HCT116 (cell line): ENCODE measurements around the gene FAM199X. TPM values are rescaled to one million over a fixed set of nuclear protein-coding genes. Genes with fewer than 3 reads are reported as not detected.

Experiments
- ATAC-seq: fragments of 200-7000 bp; cut with Tn5 transposase; 2 replicates; pipeline ENCODE4 v1.9.1; 2020; ENCODE audit warnings: mild to moderate bottlenecking, moderate library complexity
- BruUV-seq: library from RNA; stranded (reverse); fragments of 400-500 nt; replicated peaks from 2 replicates; lab custom pipeline; 2021; lab: Mats Ljungman, UMichigan
- CTCF ChIA-PET: fragments of 300-600 bp; sonication (Branson Sonifier 250); formaldehyde crosslinking; loops from one replicate; lab custom pipeline; 2021; ENCODE audit warnings: antibody characterized with exemption; lab: Charles Lee
- POLR2A ChIA-PET: fragments of 300-600, 350-600 bp; sonication (Branson Sonifier 250); formaldehyde crosslinking; loops from one replicate; lab custom pipeline; 2021; ENCODE audit warnings: antibody characterized with exemption; lab: Charles Lee
- RAD21 ChIA-PET, 2 experiments: fragments of 300-600 bp; sonication (Branson Sonifier 250); formaldehyde crosslinking; loops; one replicate each; lab custom pipeline; 2023; ENCODE audit warnings: low total read pairs in 2 of 2; ENCODE audit not compliant: uncharacterized antibody in 2 of 2, unreplicated experiment in 2 of 2, low non-redundant PET in 1 of 2; lab: Charles Lee
- DNase-seq: peaks from one replicate; pipeline ENCODE4 v3.0.0-alpha.2; 2010; ENCODE audit warnings: low read depth, low spot score
- H2AFZ ChIP-seq: fragments of 200-600 bp; shearing (Covaris generic), sonication (generic); 2 replicates; pipeline ENCODE4 v1.6.1; 2017; ENCODE audit warnings: low read depth, mixed run types, mixed read lengths, antibody characterized with exemption, low read length; ENCODE audit not compliant: poor library complexity, severe bottlenecking
- H3K27ac ChIP-seq: 2 replicates; pipeline ENCODE4 v1.5.1; 2012; ENCODE audit warnings: low read depth, low read length
- H3K27me3 ChIP-seq: fragments of 200-600 bp; sonication (generic); 2 replicates; pipeline ENCODE4 v1.6.1; 2016; ENCODE audit warnings: mixed run types, low read length, mixed read lengths; ENCODE audit not compliant: insufficient read depth
- H3K36me3 ChIP-seq, 2 experiments: fragments of 200-500 bp in 1 of 2; fragments of 200-600 bp in 1 of 2; sonication (Bioruptor generic) in 1 of 2; sonication (generic) in 1 of 2; 2 replicates each; pipeline versions ENCODE4 v1.5.1 to v1.6.1; 2014 to 2016; ENCODE audit warnings: low read length in 2 of 2, inconsistent platforms in 1 of 2, mixed read lengths in 1 of 2, mixed run types in 1 of 2; ENCODE audit not compliant: insufficient read depth in 2 of 2, control insufficient read depth in 1 of 2
- H3K4me1 ChIP-seq, 2 experiments: fragments of 200-600 bp in 1 of 2; sonication (generic) in 1 of 2; 2 replicates each; pipeline versions ENCODE4 v1.5.1 to v1.6.1; 2012 to 2017; ENCODE audit warnings: low read length in 2 of 2, inconsistent platforms in 1 of 2, mild to moderate bottlenecking in 1 of 2, mixed read lengths in 1 of 2, mixed run types in 1 of 2, moderate library complexity in 1 of 2; ENCODE audit not compliant: insufficient read depth in 2 of 2, control insufficient read depth in 1 of 2
- H3K4me2 ChIP-seq: fragments of 200-600 bp; sonication (generic); 2 replicates; pipeline ENCODE4 v1.6.1; 2017; ENCODE audit warnings: mixed run types, low read length, mixed read lengths
- H3K4me3 ChIP-seq, 2 experiments: fragments of 200-600 bp in 1 of 2; sonication (generic) in 1 of 2; replicated peaks in 1 of 2; 2 replicates each; pipeline ENCODE4 v1.5.1; 2011 to 2016; ENCODE audit warnings: low read length in 2 of 2, control low read depth in 1 of 2, low read depth in 1 of 2, mild to moderate bottlenecking in 1 of 2, mixed read lengths in 1 of 2, mixed run types in 1 of 2
- H3K79me2 ChIP-seq: fragments of 200-600 bp; sonication (generic); 2 replicates; pipeline ENCODE4 v1.6.1; 2017; ENCODE audit warnings: mild to moderate bottlenecking, mixed run types, low read length, moderate library complexity, mixed read lengths; ENCODE audit not compliant: insufficient read depth
- H3K9ac ChIP-seq: fragments of 200-600 bp; sonication (generic); 2 replicates; pipeline ENCODE4 v1.6.1; 2016; ENCODE audit warnings: low read length, mixed read lengths
- H3K9me2 ChIP-seq: fragments of 200-600 bp; sonication (generic), shearing (Covaris generic); 2 replicates; pipeline ENCODE4 v1.6.1; 2017; ENCODE audit warnings: mixed run types, mild to moderate bottlenecking, moderate library complexity; ENCODE audit not compliant: insufficient read depth
- H3K9me3 ChIP-seq, 2 experiments: fragments of 200-500 bp in 1 of 2; fragments of 200-600 bp in 1 of 2; sonication (Bioruptor generic) in 1 of 2; sonication (generic) in 1 of 2; 2 replicates each; pipeline ENCODE4 v1.6.1; 2014 to 2017; ENCODE audit warnings: low read length in 2 of 2, mixed read lengths in 2 of 2, inconsistent platforms in 1 of 2, low read depth in 1 of 2, mild to moderate bottlenecking in 1 of 2, mixed run types in 1 of 2, moderate library complexity in 1 of 2; ENCODE audit not compliant: control insufficient read depth in 1 of 2, insufficient read depth in 1 of 2
- H4K20me1 ChIP-seq: fragments of 200-600 bp; sonication (generic), shearing (Covaris generic); 2 replicates; pipeline ENCODE4 v1.6.1; 2017; ENCODE audit warnings: mixed run types, mild to moderate bottlenecking, moderate library complexity; ENCODE audit not compliant: insufficient read depth
- JUND ChIP-seq: IDR thresholded peaks from 2 replicates; pipeline ENCODE4 v1.6.1; 2012
- REST ChIP-seq: IDR thresholded peaks from 2 replicates; pipeline ENCODE4 v1.6.1; 2012; ENCODE audit warnings: low read depth
- SIN3A ChIP-seq: IDR thresholded peaks from 2 replicates; pipeline ENCODE4 v1.6.1; 2012; ENCODE audit warnings: low read depth
- intact Hi-C: fragments of 100-400 bp; cut with micrococcal nuclease; formaldehyde crosslinking; loops from 2 replicates; pipeline ENCODE4 v1.10.0; 2022
- total RNA-seq: library from RNA; stranded (reverse); gene quantifications from one replicate; pipeline ENCODE4 v1.2.1, GENCODE V29; 2021; ENCODE audit not compliant: unreplicated experiment
- TF ChIP-seq, protein P1 (sequence below): IDR thresholded peaks from 2 replicates; pipeline ENCODE4 v1.6.1; 2012
- TF ChIP-seq, protein P2 (sequence below): IDR thresholded peaks from 2 replicates; pipeline ENCODE4 v1.6.1; 2011; ENCODE audit warnings: mild to moderate bottlenecking, low read length, moderate library complexity; ENCODE audit not compliant: insufficient replicate concordance; ENCODE audit errors: extremely low read depth

FAM199X gene
- total RNA-seq, 1 experiment from 2014 or later = 21.1 TPM

- ChIA-PET CTCF (interaction anchor here (1.3 kb wide), 1 partner anchor 10 kb away, joined by 10 read pairs; no protein-coding TSS in a partner anchor), POLR2A (no interaction called here), RAD21 (no interaction called here)
- intact Hi-C loops = no loop called here
- H3K9me2 ChIP-seq = no peaks in the 10 kb centered on the region
- no peak overlapping the region for H3K4me2 ChIP-seq
- DNase-seq (no peak), ATAC-seq (no peak)
- no peaks in the 10 kb centered on the region for H3K36me3 ChIP-seq
- TF ChIP-seq, protein P1, sequence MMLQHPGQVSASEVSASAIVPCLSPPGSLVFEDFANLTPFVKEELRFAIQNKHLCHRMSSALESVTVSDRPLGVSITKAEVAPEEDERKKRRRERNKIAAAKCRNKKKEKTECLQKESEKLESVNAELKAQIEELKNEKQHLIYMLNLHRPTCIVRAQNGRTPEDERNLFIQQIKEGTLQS = no peak
- TF ChIP-seq SIN3A = no peak
- H3K27me3 ChIP-seq = no peaks in the 10 kb centered on the region
- H3K4me3 ChIP-seq = no peak overlapping the region
- no peaks in the 10 kb centered on the region for H4K20me1 ChIP-seq
- no peak overlapping the region for H2AFZ ChIP-seq
- no peaks in the 10 kb centered on the region for H3K9me3 ChIP-seq
- H3K79me2 ChIP-seq = no peaks in the 10 kb centered on the region
- no peaks in the 10 kb centered on the region for H3K4me1 ChIP-seq
- BruUV-seq = no TSS peak
- no peak overlapping the region for H3K9ac ChIP-seq
- no peak overlapping the region for H3K27ac ChIP-seq
Measured at GRCh38 chrX:104205548-104205947, 39.3 kb downstream of the FAM199X start.

GRCh38 chrX:104211187-104211586 lies 44.9 kb downstream of the FAM199X start:
- CTCF ChIA-PET = no interaction called here

More at GRCh38 chrX:104211187-104211586, 44.9 kb downstream of the FAM199X start:
- H3K27me3 ChIP-seq = no peaks in the 10 kb centered on the region
- TF ChIP-seq REST = no peak
- TF ChIP-seq JUND = no peak
- TF ChIP-seq, protein P2, sequence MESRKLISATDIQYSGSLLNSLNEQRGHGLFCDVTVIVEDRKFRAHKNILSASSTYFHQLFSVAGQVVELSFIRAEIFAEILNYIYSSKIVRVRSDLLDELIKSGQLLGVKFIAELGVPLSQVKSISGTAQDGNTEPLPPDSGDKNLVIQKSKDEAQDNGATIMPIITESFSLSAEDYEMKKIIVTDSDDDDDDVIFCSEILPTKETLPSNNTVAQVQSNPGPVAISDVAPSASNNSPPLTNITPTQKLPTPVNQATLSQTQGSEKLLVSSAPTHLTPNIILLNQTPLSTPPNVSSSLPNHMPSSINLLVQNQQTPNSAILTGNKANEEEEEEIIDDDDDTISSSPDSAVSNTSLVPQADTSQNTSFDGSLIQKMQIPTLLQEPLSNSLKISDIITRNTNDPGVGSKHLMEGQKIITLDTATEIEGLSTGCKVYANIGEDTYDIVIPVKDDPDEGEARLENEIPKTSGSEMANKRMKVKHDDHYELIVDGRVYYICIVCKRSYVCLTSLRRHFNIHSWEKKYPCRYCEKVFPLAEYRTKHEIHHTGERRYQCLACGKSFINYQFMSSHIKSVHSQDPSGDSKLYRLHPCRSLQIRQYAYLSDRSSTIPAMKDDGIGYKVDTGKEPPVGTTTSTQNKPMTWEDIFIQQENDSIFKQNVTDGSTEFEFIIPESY = no peak
- no peak overlapping the region for H2AFZ ChIP-seq
- H3K9me2 ChIP-seq = no peaks in the 10 kb centered on the region
- no peaks in the 10 kb centered on the region for H3K4me1 ChIP-seq
- ChIA-PET RAD21 (no interaction called here), POLR2A (no interaction called here)
- no peaks in the 10 kb centered on the region for H3K36me3 ChIP-seq
- no peak overlapping the region for H3K9ac ChIP-seq
- H3K4me3 ChIP-seq = no peak overlapping the region
- intact Hi-C loops = no loop called here
- no TSS peak for BruUV-seq
- H3K4me2 ChIP-seq = no peak overlapping the region
- no peak overlapping the region for H3K27ac ChIP-seq
- DNase-seq = no peak
- ATAC-seq = no peak
- H4K20me1 ChIP-seq = no peaks in the 10 kb centered on the region
- no peaks in the 10 kb centered on the region for H3K79me2 ChIP-seq
- no peaks in the 10 kb centered on the region for H3K9me3 ChIP-seq
